ENCODE measurements around the gene POLA2. TPM values are rescaled to one million over a fixed set of nuclear protein-coding genes. Genes with fewer than 3 reads are reported as not detected.

POLA2 gene
- total RNA-seq, 1 experiment from 2014 or later = 37.7 TPM

GRCh38 chr11:65216830-65217229 lies 44.9 kb upstream of the POLA2 start:
- H4K5ac ChIP-seq (ENCODE audit: insufficient read length, low read depth, low read length) = no peak overlapping the region
- no peak overlapping the region for H2AFZ ChIP-seq (ENCODE audit: low read length)
- no peak overlapping the region for H2BK20ac ChIP-seq (ENCODE audit: low read depth, low read length, poor library complexity, severe bottlenecking)
- H4K8ac ChIP-seq (replicated peaks; ENCODE audit: insufficient read length, low read depth, low read length) = no peak overlapping the region
- H3K23me2 ChIP-seq (ENCODE audit: insufficient read length, low read depth, low read length, poor library complexity, severe bottlenecking) = peaks cover 6% of the 10 kb centered on the region
- H3K79me2 ChIP-seq (ENCODE audit: insufficient read depth, low read length) = no peaks in the 10 kb centered on the region
- H3K9me3 ChIP-seq (ENCODE audit: control insufficient read depth, low read depth, low read length) = no peaks in the 10 kb centered on the region
- H3K4me2 ChIP-seq (ENCODE audit: insufficient read depth, insufficient read length, low read length) = no peak overlapping the region
- no peak overlapping the region for H2BK120ac ChIP-seq (ENCODE audit: low read depth, low read length, poor library complexity, severe bottlenecking)
- peak; percentile 27; the same call in 1 of the 3 replicates for TF ChIP-seq CTCF (conservative IDR thresholded peaks at IDR 0.05)
- peaks cover 8% of the 10 kb centered on the region; the same call in 1 of the 2 replicates for H3K4me1 ChIP-seq (ENCODE audit: insufficient read depth, low read length)
- no peak overlapping the region for H3K56ac ChIP-seq (ENCODE audit: insufficient read length, low read depth, low read length)
- H3K4ac ChIP-seq (ENCODE audit: low read depth, low read length) = no peak overlapping the region
- H2BK5ac ChIP-seq (ENCODE audit: insufficient read length, low read length) = no peak overlapping the region
- H3K27me3 Mint-ChIP-seq (ENCODE audit: low read depth) = no peaks in the 10 kb centered on the region
- H3K9ac ChIP-seq (ENCODE audit: extremely low read depth, insufficient read length, low read length) = no peak overlapping the region
- no peak overlapping the region for H3K4me3 Mint-ChIP-seq
- H3K9me3 Mint-ChIP-seq = peaks cover 0 to 3% of the 10 kb centered on the region in 2 experiments; a peak in 1 of 5 replicates
- no peaks in the 10 kb centered on the region for H3K79me1 ChIP-seq (ENCODE audit: insufficient read depth, low read depth, low read length, poor library complexity, severe bottlenecking)
- no peak overlapping the region for H3K18ac ChIP-seq (ENCODE audit: insufficient read length, low read depth, low read length)
- H4K20me1 ChIP-seq (ENCODE audit: control insufficient read depth, insufficient read depth, insufficient read length) = no peaks in the 10 kb centered on the region
- H3K27me3 ChIP-seq (ENCODE audit: insufficient read depth, low read length) = no peaks in the 10 kb centered on the region
- H3K14ac ChIP-seq (ENCODE audit: insufficient read depth, low read length) = no peak overlapping the region
- DNase-seq = peak; percentile 44
- no peak overlapping the region for H4K91ac ChIP-seq (ENCODE audit: insufficient read length, low read depth, low read length)
- no peak overlapping the region for H3T11ph ChIP-seq (ENCODE audit: low read length)
- H3K4me1 Mint-ChIP-seq = peaks cover 27 to 50% of the 10 kb centered on the region in 2 experiments
- H2AK5ac ChIP-seq (ENCODE audit: insufficient read length, low read length) = no peak overlapping the region
- peak overlapping the region in 2 of 3 experiments; percentile 35 to 86; a peak in 2 of 7 replicates for H3K27ac Mint-ChIP-seq
- no peak overlapping the region for H2BK15ac ChIP-seq (ENCODE audit: low read depth, low read length)
- no CpG with 5 or more reads among the region's 6 CpGs for WGBS (ENCODE audit: extremely low coverage, insufficient read length, low lambda C conversion rate)
- H3K27ac ChIP-seq (ENCODE audit: insufficient read length, low read depth, low read length) = no peak overlapping the region
- no peak overlapping the region for H2BK12ac ChIP-seq (ENCODE audit: insufficient read length, low read depth, low read length)
- peaks cover 0 to 5% (median 0%) of the 10 kb centered on the region in 3 experiments; a peak in 3 of 7 replicates for H3K36me3 Mint-ChIP-seq (ENCODE audit: insufficient read depth in 1 of 3, low read depth in 3 of 3)
- H3K23ac ChIP-seq (ENCODE audit: insufficient read length, low read depth, low read length) = no peak overlapping the region

All from H9 (cell line).